AG10803 (cell line): Measurements from ENCODE around the gene RNF208.

Experiments
- DNase-seq: peaks from one replicate; pipeline ENCODE4 v3.0.0; 2010; ENCODE audit warnings: low read depth
- H3K4me3 ChIP-seq: 2 replicates; pipeline ENCODE4 v1.5.1; 2011; ENCODE audit warnings: mild to moderate bottlenecking, low read length, control low read depth
- CTCF ChIP-seq: conservative IDR thresholded peaks from 2 replicates; pipeline ENCODE4 v1.5.1; 2011; ENCODE audit warnings: mild to moderate bottlenecking, low read length, control low read depth, inconsistent platforms

RNF208 gene

GRCh38 chr9:137251490-137252268 is 29.6 kb upstream of the RNF208 start:
- no peak overlapping the region for H3K4me3 ChIP-seq
- DNase-seq: no peak
- no peak for TF ChIP-seq CTCF

- DNase-seq: no peak
- no peak within 1 kb of the TSS for H3K4me3 ChIP-seq
- TF ChIP-seq CTCF: no peak
Measured at GRCh38 chr9:137251194-137251461, 29.1 kb upstream of the RNF208 start, which contains the start of gene STPG3. Gene STPG3 (plus strand): TSS chr9:137251286. CDS start chr9:137251287, 1 bp downstream.

- TF ChIP-seq CTCF: no peak
- no peak for DNase-seq
- H3K4me3 ChIP-seq: no peak overlapping the region
Measured at GRCh38 chr9:137250329-137251193, 28.5 kb upstream of the RNF208 start.

- no peak for TF ChIP-seq CTCF
- H3K4me3 ChIP-seq: no peak overlapping the region
- no peak for DNase-seq
Measured at GRCh38 chr9:137247916-137248175, 25.8 kb upstream of the RNF208 start.

GRCh38 chr9:137247135-137247915 is 25.3 kb upstream of the RNF208 start:
- TF ChIP-seq CTCF: no peak
- no peak overlapping the region for H3K4me3 ChIP-seq
- no peak for DNase-seq

GRCh38 chr9:137245450-137246421 is 23.7 kb upstream of the RNF208 start:
- DNase-seq: no peak
- H3K4me3 ChIP-seq: no peak overlapping the region
- no peak for TF ChIP-seq CTCF
